GM21786 (cell line): ENCODE data around the gene GGTLC2.

Experiments
- ATAC-seq: cut with Tn5 transposase; IDR thresholded peaks from one replicate; pipeline ENCODE4 v1.9.1; 2021; ENCODE audit not compliant: unreplicated experiment

GGTLC2 gene

DNA sequence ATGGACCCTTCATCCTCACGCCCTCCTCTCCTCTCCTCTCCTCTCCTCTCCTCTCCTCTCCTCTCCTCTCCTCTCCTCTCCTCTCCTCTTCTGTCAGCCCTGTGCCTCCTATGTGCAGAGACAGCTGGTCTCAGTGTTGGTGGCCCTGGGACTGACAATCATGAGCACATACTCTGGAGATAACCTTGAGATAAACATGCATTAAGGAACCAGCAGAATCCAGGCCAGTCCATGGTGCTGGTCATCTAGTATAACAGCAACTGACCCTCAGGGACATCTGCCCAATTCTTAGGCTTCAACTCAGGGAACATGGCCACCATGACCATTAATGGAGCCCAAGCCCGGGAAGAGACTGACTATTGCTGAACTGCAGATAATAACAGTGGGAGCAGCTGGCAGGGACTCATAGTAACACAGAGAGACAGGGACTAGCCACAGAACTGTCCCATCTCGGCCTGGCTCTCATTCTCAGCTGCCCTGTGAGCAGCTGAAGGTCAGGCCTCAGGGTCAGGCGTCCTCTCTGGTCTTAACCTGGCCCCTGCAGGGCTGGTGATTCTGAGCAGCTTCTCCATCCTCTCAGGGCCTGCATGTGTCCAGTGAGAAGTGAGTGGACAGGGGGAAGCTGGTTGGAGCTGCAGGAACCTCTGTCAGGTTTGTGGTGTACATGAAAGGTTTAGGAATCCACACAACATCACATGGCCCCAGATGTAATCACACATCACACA lies 45.4 kb downstream of the GGTLC2 start:
- ATAC-seq, result no peak

DNA sequence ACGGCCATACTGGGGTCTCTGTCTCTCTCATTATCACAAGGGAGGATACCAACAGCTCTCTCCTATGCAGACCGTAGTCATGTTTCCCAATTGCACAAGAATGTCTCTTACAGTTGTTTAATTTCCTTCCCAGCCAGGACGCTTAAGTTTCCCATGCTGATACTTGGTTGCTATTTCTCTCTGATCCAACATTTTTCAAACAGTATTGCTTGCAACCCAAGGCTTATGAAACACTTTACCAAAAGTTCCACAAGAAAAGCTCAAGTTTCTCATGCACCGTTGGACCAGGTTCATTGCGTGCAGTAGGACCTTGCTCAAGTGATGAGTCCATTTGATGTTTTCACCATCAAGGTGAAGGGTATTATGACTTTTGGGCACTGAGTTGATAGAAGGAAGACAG lies 46.6 kb downstream of the GGTLC2 start:
- no peak for ATAC-seq

DNA sequence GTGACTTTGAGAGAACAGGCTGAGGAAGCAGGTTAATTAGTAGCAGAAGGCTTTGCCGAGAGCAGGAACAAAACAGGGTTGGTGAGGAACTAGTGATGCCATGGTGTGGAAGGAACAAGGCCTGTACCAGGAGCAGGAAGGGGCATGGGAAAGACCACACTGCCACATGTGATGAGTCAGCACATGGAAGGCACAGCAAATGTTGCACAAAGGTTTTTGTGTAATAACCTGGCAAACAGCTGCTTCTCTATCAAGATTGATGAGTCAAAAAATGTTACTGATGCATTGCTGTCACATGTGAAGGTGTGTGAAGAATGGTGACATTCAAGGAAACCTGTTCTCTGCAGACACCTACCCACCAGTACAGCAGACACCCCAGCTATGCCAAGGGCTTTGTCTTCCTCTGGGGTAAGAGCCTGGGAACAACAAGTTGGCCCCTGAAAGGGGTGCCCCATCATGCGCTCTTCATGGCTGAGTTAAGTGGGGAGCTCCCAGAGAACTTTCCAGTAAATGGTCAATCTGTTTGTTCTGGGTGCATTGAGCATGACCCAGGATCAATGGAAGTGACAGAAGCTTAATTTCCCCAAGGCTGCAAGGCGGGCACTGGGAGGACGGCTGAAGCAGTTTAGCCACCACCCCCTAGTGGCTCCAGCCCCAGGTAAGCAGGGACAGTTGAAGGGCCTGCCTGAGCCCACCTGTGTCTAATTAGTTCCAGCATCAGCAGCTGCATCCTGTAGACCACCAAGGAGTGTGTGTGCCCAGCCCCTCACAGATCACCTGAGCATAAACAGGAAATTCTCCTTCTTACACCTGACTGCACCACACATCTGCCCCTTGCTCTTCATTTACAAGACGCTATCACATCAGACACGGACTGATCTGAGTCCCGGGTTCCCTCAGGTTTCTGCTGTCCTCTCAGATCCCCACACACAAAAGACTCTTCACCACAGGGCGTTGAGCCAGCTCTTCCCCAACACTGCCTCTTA lies 47.6 kb downstream of the GGTLC2 start:
- ATAC-seq, result no peak

DNA sequence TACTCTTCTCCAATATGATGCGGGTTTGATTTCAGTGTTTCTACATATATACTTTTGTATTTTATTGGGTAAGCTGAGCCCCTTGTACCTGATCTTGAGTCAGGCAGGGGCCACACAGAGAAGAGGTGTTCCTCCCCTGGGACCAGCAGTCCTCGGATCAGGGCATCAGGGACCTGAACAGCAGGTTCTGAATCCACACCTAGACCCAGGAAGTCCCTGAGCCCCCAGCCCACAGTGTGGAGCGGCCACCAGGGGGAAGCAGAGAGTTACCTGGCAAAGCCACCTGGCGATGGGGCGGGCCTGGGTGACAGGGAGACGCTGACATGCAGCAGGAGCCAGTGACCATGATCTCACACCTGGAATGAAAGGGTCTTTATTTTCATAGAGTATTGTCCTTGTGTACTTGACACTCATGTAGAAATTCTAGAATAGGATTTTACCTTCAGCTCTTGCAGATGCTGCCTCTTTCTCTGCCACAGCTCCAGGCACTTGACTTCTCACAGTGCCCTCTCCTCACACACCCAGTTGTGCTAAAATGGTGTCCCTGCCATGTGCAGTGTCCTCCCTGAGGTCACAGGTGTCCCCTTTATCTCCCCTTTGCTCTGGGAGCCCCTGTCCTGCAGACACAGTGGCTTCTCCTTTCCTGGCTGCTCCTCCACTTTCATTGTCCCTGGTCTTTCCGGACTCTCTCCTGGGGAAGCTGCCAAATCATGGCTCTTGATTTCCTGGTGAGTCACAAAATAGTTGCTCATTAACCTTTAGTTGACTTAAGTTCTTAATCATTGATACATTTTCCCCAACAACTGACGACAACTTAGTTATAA lies 48.5 kb downstream of the GGTLC2 start:
- ATAC-seq, result no peak

DNA sequence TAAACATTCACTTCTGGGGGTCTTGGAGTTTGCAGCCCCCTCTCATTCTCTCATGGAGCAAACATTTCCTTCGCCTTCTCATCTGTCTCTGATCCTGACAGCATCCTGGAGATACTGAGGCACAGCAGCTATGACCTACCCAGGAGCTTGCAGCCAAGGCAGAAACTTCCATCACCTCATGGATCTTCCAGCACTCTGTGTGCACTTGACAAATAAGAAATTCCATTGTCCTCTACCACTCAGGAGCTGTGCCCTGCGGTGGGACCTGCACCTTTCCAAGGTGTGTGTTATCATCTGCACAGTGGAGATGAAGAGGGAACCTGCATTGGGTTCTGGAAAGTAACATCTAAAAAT lies 49.1 kb downstream of the GGTLC2 start:
- ATAC-seq, result no peak

DNA sequence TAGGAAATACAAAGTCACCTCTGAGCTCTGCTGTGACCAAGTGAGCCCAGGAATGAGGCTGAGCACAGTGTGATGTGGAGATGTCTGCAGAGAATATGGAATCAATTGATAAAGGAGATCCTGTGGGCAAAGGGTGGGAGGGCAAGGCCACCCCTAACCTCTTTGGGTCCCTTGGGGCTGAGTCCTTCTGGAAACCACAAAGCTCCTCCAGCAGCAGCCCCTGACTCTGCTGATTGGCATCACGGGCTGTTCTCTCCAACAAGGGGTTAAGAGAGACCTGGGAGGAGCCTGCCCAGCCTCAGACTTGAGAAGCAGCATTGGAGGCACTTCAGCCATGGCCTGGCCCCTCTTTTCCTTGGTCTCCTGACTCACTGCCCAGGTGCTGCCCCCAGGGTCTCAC lies 49.7 kb downstream of the GGTLC2 start:
- ATAC-seq, result no peak

DNA sequence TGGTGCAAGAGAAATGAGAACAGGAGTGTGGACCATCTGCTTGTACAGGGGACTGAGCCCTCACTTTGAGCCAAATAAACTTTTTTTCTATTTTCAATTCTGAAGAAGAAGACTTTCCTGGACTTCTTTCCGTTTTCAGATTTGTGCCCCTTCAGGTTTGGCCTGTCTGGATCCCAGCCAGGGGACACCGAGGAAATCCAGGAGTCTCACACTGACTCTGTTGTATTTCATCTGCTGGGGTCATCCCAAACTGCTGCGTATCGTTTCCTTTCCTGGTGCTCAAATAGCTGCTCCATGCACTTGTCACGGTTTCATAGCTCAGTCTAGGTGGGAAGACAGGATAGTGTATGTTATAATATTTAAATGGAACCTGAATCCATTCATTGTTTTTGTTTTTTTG lies 51.7 kb downstream of the GGTLC2 start:
- ATAC-seq, result no peak
